Colonic mucosa (tissue), 4 donors: ENCODE results near the gene ZCCHC8. TPM values are rescaled to one million over a fixed set of nuclear protein-coding genes. Genes with fewer than 3 reads are reported as not detected.
"Not testable (repeated sequence)": the region's sequence is repeated elsewhere in the genome, so short reads cannot be mapped to it uniquely, and the experiment has no call there.

Experiments
- DNase-seq: peaks from one replicate; pipeline ENCODE4 v3.0.0-alpha.2; 2020
- H3K27ac ChIP-seq: fragments of 200-600 bp; one replicate; pipeline ENCODE4 v1.8.0; 2021
- H3K27me3 ChIP-seq: fragments of 200-600 bp; one replicate; pipeline ENCODE4 v1.8.0; 2021
- H3K36me3 ChIP-seq: fragments of 200-600 bp; one replicate; pipeline ENCODE4 v1.8.0; 2021
- H3K4me1 ChIP-seq: fragments of 200-600 bp; one replicate; pipeline ENCODE4 v1.8.0; 2021; ENCODE audit warnings: mild to moderate bottlenecking
- H3K4me3 ChIP-seq: fragments of 200-600 bp; one replicate; pipeline ENCODE4 v1.8.0; 2021
- H3K9ac ChIP-seq, 2 donors: one replicate each; pipeline ENCODE4 v1.7.0; 2013; ENCODE audit warnings: control low read depth in 2 of 2, low read depth in 2 of 2, low read length in 2 of 2
- H3K9me3 ChIP-seq: fragments of 200-600 bp; one replicate; pipeline ENCODE4 v1.8.0; 2021
- CTCF ChIP-seq: fragments of 200-600 bp; IDR thresholded peaks from one replicate; pipeline ENCODE4 v1.8.0; 2022; ENCODE audit warnings: antibody characterized with exemption, mild to moderate bottlenecking
- intact Hi-C: fragments of 100-400 bp; cut with DNase I; formaldehyde crosslinking; loops from one replicate; pipeline ENCODE4 v1.14.1; 2022
- total RNA-seq, 2 donors: library from RNA; stranded (reverse); fragmentation: NEBNext Ultra II Directional in 1 of 2; extraction: Animal tissue kit (Norgen Biotek cat#: 25700) in 1 of 2; gene quantifications; one replicate each; pipeline ENCODE4 v1.2.1, GENCODE V29; 2021
- donor health status: healthy.
- donor health status: DM: no; HTN: no; CAD: no.
- donor health status: DM: no; HTN: no; CAD: no.

ZCCHC8 gene
- total RNA-seq, 2 donors from 2014 or later: 17.7 to 20.3 TPM

GRCh38 chr12:122486805-122487426 is 13.8 kb downstream of the ZCCHC8 start:
- no peak for DNase-seq
- H3K36me3 ChIP-seq: peaks cover 2% of the 10 kb centered on the region
- no peak for TF ChIP-seq CTCF

GRCh38 chr12:122486360-122486759 is 14.4 kb downstream of the ZCCHC8 start:
- H3K4me1 ChIP-seq, H3K27me3 ChIP-seq, H3K4me3 ChIP-seq, H3K9ac ChIP-seq, H3K36me3 ChIP-seq, intact Hi-C loops, H3K9me3 ChIP-seq, H3K27ac ChIP-seq, DNase-seq: not testable (repeated sequence)

More at GRCh38 chr12:122486805-122487426, 13.8 kb downstream of the ZCCHC8 start:
- intact Hi-C loops: no loop called here
- Histone ChIP-seq H3K9me3 (no peaks in the 10 kb centered on the region), H3K4me3 (no peak overlapping the region), H3K27ac (no peak overlapping the region), H3K9ac (no peak overlapping the region), H3K4me1 (no peaks in the 10 kb centered on the region), H3K27me3 (no peaks in the 10 kb centered on the region)

GRCh38 chr12:122484385-122484784 is 16.3 kb downstream of the ZCCHC8 start:
- intact Hi-C loops, H3K4me1 ChIP-seq, H3K27ac ChIP-seq, H3K27me3 ChIP-seq, H3K4me3 ChIP-seq, H3K36me3 ChIP-seq, DNase-seq, H3K9me3 ChIP-seq, H3K9ac ChIP-seq: not testable (repeated sequence)

- no peaks in the 10 kb centered on the region for H3K4me1 ChIP-seq
- TF ChIP-seq CTCF: no peak
- intact Hi-C loops: no loop called here
- H3K27ac ChIP-seq: no peak overlapping the region
- no peak for DNase-seq
- no peaks in the 10 kb centered on the region for H3K27me3 ChIP-seq
- H3K9me3 ChIP-seq: no peaks in the 10 kb centered on the region
- H3K4me3 ChIP-seq: no peak overlapping the region
- no peak overlapping the region for H3K9ac ChIP-seq
- H3K36me3 ChIP-seq: peaks cover 8% of the 10 kb centered on the region
Observed at GRCh38 chr12:122483969-122484368, 16.8 kb downstream of the ZCCHC8 start.

GRCh38 chr12:122481861-122482260 is 18.9 kb downstream of the ZCCHC8 start:
- H3K36me3 ChIP-seq: peaks cover 17% of the 10 kb centered on the region

GRCh38 chr12:122480753-122481152 is 20.0 kb downstream of the ZCCHC8 start:
- Histone ChIP-seq H3K27ac (no peak overlapping the region), H3K9ac (no peak overlapping the region), H3K4me3 (no peak overlapping the region), H3K36me3 (peaks cover 26% of the 10 kb centered on the region), H3K9me3 (no peaks in the 10 kb centered on the region), H3K4me1 (no peaks in the 10 kb centered on the region), H3K27me3 (no peaks in the 10 kb centered on the region)
- intact Hi-C loops: no loop called here
- DNase-seq: no peak
- TF ChIP-seq CTCF: no peak

More at GRCh38 chr12:122481861-122482260, 18.9 kb downstream of the ZCCHC8 start:
- H3K4me3 ChIP-seq: no peak overlapping the region
- TF ChIP-seq CTCF: no peak
- intact Hi-C loops: no loop called here
- no peaks in the 10 kb centered on the region for H3K4me1 ChIP-seq
- no peaks in the 10 kb centered on the region for H3K9me3 ChIP-seq
- no peak overlapping the region for H3K27ac ChIP-seq
- DNase-seq: no peak
- no peaks in the 10 kb centered on the region for H3K27me3 ChIP-seq
- H3K9ac ChIP-seq: no peak overlapping the region
